Measurements from ENCODE around the gene DNMBP.

GRCh38 chr10:99827936-99828335 lies 181.8 kb downstream of the DNMBP start:
- no peak for TF ChIP-seq EZH2 (IDR thresholded peaks at IDR 0.05)
- no peak for TF ChIP-seq CTCF (IDR thresholded peaks at IDR 0.05)
- TF ChIP-seq EZH2phosphoT487 (IDR thresholded peaks at IDR 0.05): no peak

All from neural progenitor cell (in vitro differentiated cells).